ENCODE data around the gene NUDT8.

GRCh38 chr11:67647471-67647870 is 17.7 kb upstream of the NUDT8 start:
- no peak for TF ChIP-seq POLR2AphosphoS5 (IDR thresholded peaks at IDR 0.05; ENCODE audit: borderline replicate concordance, low read depth, low read length)
- TF ChIP-seq EZH2 (IDR thresholded peaks at IDR 0.05) = no peak
- no peak for TF ChIP-seq FOXP2 (optimal IDR thresholded peaks at IDR 0.05; ENCODE audit: control extremely low read depth, extremely low read length, insufficient read depth)
